Endothelial cell of umbilical vein (primary cell): Measurements from ENCODE around the gene GNG2. TPM values are rescaled to one million over a fixed set of nuclear protein-coding genes. Genes with fewer than 3 reads are reported as not detected.

Experiments
- BruUV-seq: library from RNA; stranded (reverse); fragments of 400-500 nt; replicated peaks from 2 replicates; lab custom pipeline; 2021; lab: Mats Ljungman, UMichigan
- CTCF ChIA-PET: fragments of 300-600, 350-600 bp; sonication (Branson Sonifier 250); formaldehyde crosslinking; loops from one replicate; lab custom pipeline; 2021; ENCODE audit warnings: antibody characterized with exemption, inconsistent platforms; lab: Charles Lee
- POLR2A ChIA-PET: fragments of 300-600, 350-600 bp; sonication (Branson Sonifier 250); formaldehyde crosslinking; loops from one replicate; lab custom pipeline; 2021; ENCODE audit warnings: antibody characterized with exemption, inconsistent platforms; lab: Charles Lee
- DNase-seq: peaks from one replicate; pipeline ENCODE4 v3.0.0-alpha.2; 2011; ENCODE audit warnings: low read depth, low spot score
- FAIRE-seq: peaks from 2 replicates; lab custom pipeline; 2011; peaks lifted over from hg19 to GRCh38; lab: Jason Lieb, UNC
- H2AFZ ChIP-seq: 2 replicates; pipeline ENCODE4 v1.6.0; 2012; ENCODE audit warnings: low read depth, low read length, control low read depth, inconsistent platforms
- H3K27ac ChIP-seq: 2 replicates; pipeline ENCODE4 v1.5.1; 2011; ENCODE audit warnings: low read depth, mild to moderate bottlenecking, control low read depth, low read length, moderate library complexity; ENCODE audit not compliant: insufficient read depth
- H3K27me3 ChIP-seq, 2 experiments: 2 replicates each; pipeline versions ENCODE4 v1.6.0 to v1.6.1; 2011; ENCODE audit warnings: low read length in 2 of 2, mixed read lengths in 1 of 2; ENCODE audit not compliant: control insufficient read depth in 2 of 2, insufficient read depth in 2 of 2
- H3K36me3 ChIP-seq, 2 experiments: 2 replicates in 1 of 2; 3 replicates in 1 of 2; pipeline ENCODE4 v1.5.1; 2011; ENCODE audit warnings: low read length in 2 of 2, mild to moderate bottlenecking in 1 of 2, moderate library complexity in 1 of 2; ENCODE audit not compliant: control insufficient read depth in 2 of 2, insufficient read depth in 2 of 2; ENCODE audit errors: extremely low read depth in 1 of 2
- H3K4me1 ChIP-seq: 3 replicates; pipeline ENCODE4 v1.5.1; 2011; ENCODE audit warnings: mild to moderate bottlenecking, low read length; ENCODE audit not compliant: control insufficient read depth, insufficient read depth; ENCODE audit errors: extremely low read depth
- H3K4me2 ChIP-seq: 2 replicates; pipeline ENCODE4 v1.6.1; 2011; ENCODE audit warnings: low read length, control low read depth, mixed read lengths; ENCODE audit not compliant: insufficient read depth
- H3K4me3 ChIP-seq, 3 experiments: fragments of 200-600 bp in 1 of 3; sonication (generic), shearing (Covaris generic) in 1 of 3; replicated peaks in 1 of 3; 2 replicates each; pipeline ENCODE4 v1.5.1; 2011 to 2016; ENCODE audit warnings: control low read depth in 3 of 3, low read length in 3 of 3, mild to moderate bottlenecking in 2 of 3, inconsistent platforms in 1 of 3, low read depth in 1 of 3, moderate library complexity in 1 of 3; ENCODE audit not compliant: insufficient read depth in 1 of 3
- H3K79me2 ChIP-seq: 2 replicates; pipeline ENCODE4 v1.6.0; 2012; ENCODE audit warnings: low read length, inconsistent platforms; ENCODE audit not compliant: control insufficient read depth, insufficient read depth
- H3K9ac ChIP-seq: replicated peaks from 2 replicates; pipeline ENCODE3; 2011; ENCODE audit warnings: low read length, control low read depth; ENCODE audit not compliant: insufficient read depth; ENCODE audit errors: extremely low read depth
- H3K9me1 ChIP-seq: replicated peaks from 3 replicates; pipeline ENCODE4 v1.6.0; 2011; ENCODE audit warnings: mild to moderate bottlenecking, low read length; ENCODE audit not compliant: control insufficient read depth, insufficient read depth; ENCODE audit errors: extremely low read depth
- H3K9me3 ChIP-seq: replicated peaks from 2 replicates; pipeline ENCODE4 v1.5.1; 2012; ENCODE audit warnings: low read length, inconsistent platforms; ENCODE audit not compliant: control insufficient read depth, insufficient read depth
- H4K20me1 ChIP-seq: replicated peaks from 2 replicates; pipeline ENCODE3; 2011; ENCODE audit warnings: mild to moderate bottlenecking, low read length; ENCODE audit not compliant: control insufficient read depth, insufficient read depth; ENCODE audit errors: extremely low read depth
- EZH2 ChIP-seq: IDR thresholded peaks from 2 replicates; pipeline ENCODE4 v1.6.1; 2012; ENCODE audit warnings: borderline replicate concordance, low read depth, mild to moderate bottlenecking, moderate library complexity, low read length, inconsistent platforms; ENCODE audit not compliant: severe bottlenecking
- FOS ChIP-seq: IDR thresholded peaks from 2 replicates; pipeline ENCODE4 v1.6.1; 2011; ENCODE audit warnings: mild to moderate bottlenecking, low read length, moderate library complexity, borderline replicate concordance; ENCODE audit not compliant: insufficient read depth
- GATA2 ChIP-seq: IDR thresholded peaks from 2 replicates; pipeline ENCODE4 v1.7.0; 2011; ENCODE audit warnings: low read depth, mild to moderate bottlenecking, moderate library complexity, mixed read lengths, low read length; ENCODE audit not compliant: insufficient read length, insufficient read depth
- JUN ChIP-seq: IDR thresholded peaks from 2 replicates; pipeline ENCODE4 v1.6.1; 2011; ENCODE audit warnings: borderline replicate concordance, low read depth; ENCODE audit not compliant: insufficient read length, insufficient read depth
- MAX ChIP-seq: IDR thresholded peaks from 2 replicates; pipeline ENCODE4 v1.6.1; 2011; ENCODE audit not compliant: insufficient read depth, insufficient read length
- MYC ChIP-seq: IDR thresholded peaks from one replicate; pipeline ENCODE4 v1.6.1; 2011; ENCODE audit warnings: mild to moderate bottlenecking, low read depth, low read length
- POLR2A ChIP-seq: IDR thresholded peaks from 2 replicates; pipeline ENCODE4 v1.6.1; 2012; ENCODE audit warnings: low read depth, mild to moderate bottlenecking, control low read depth, low read length
- POLR2AphosphoS5 ChIP-seq: IDR thresholded peaks from 2 replicates; pipeline ENCODE4 v1.6.1; 2012; ENCODE audit warnings: low read depth, mild to moderate bottlenecking, control low read depth, low read length, moderate library complexity; ENCODE audit not compliant: insufficient read depth
- dilution Hi-C: fragments of 300-500 bp; cut with MboI; formaldehyde crosslinking; loops from one replicate; pipeline ENCODE4 v1.15.0; 2019; ENCODE audit warnings: low sequenced_read_pairs; ENCODE audit not compliant: extremely low pct_ligation_motif_present
- intact Hi-C: fragments of 100-400 bp; cut with micrococcal nuclease; formaldehyde crosslinking; loops from one replicate; pipeline ENCODE4 v1.10.0; 2022
- polyA plus RNA-seq, 4 experiments: library from polyadenylated mRNA; depleted of rRNA in 3 of 4; stranded (reverse) in 3 of 4; unstranded in 1 of 4; fragments of >200 nt; gene quantifications; 2 replicates each; pipeline versions ENCODE4 v1.2.1 to v1.2.3, GENCODE V29; 2011 to 2012; ENCODE audit warnings: missing spikeins in 1 of 4
- total RNA-seq: library from RNA; stranded (reverse); gene quantifications from 2 replicates; pipeline ENCODE4 v1.2.3, GENCODE V29; 2021

The GNG2 gene
- total and polyA plus RNA-seq, 2 donors (not counting 3 experiments of a cell fraction or from before 2014, with no cell fraction given), result not detected

GRCh38 chr14:51850651-51851050, 9.8 kb upstream of the GNG2 start:
- no peaks in the 10 kb centered on the region for H4K20me1 ChIP-seq
- H3K36me3 ChIP-seq, result no peaks in the 10 kb centered on the region
- H3K9ac ChIP-seq, result no peak overlapping the region
- FAIRE-seq (no peak), DNase-seq (no peak)
- ChIA-PET CTCF (interaction anchor here (1.2 kb wide), 1 partner anchor 128 kb away, joined by 3 read pairs; no protein-coding TSS in a partner anchor), POLR2A (no interaction called here)
- TF ChIP-seq GATA2 (no peak), FOS (no peak), EZH2 (no peak), JUN (no peak)
- H3K4me3 ChIP-seq, result no peak overlapping the region
- no peaks in the 10 kb centered on the region for H3K9me3 ChIP-seq
- dilution Hi-C loops, result no loop called here
- H3K4me1 ChIP-seq, result peaks cover 13% of the 10 kb centered on the region
- no peak overlapping the region for H3K27ac ChIP-seq
- H2AFZ ChIP-seq, result no peak overlapping the region
- intact Hi-C loops, result no loop called here
- no TSS peak for BruUV-seq
- peaks cover 6 to 16% of the 10 kb centered on the region in 2 experiments for H3K27me3 ChIP-seq
- H3K79me2 ChIP-seq, result no peaks in the 10 kb centered on the region
- no peaks in the 10 kb centered on the region for H3K9me1 ChIP-seq
- no peak overlapping the region for H3K4me2 ChIP-seq

GRCh38 chr14:51852541-51852940, 7.9 kb upstream of the GNG2 start:
- no TSS peak for BruUV-seq
- ChIA-PET CTCF (no interaction called here), POLR2A (no interaction called here)
- no peak for DNase-seq
- Histone ChIP-seq H4K20me1 (no peaks in the 10 kb centered on the region), H3K9me3 (no peaks in the 10 kb centered on the region), H3K9ac (no peak overlapping the region), H3K27ac (no peak overlapping the region), H3K36me3 (no peaks in the 10 kb centered on the region), H3K27me3 (peaks cover 10 to 22% of the 10 kb centered on the region in 2 experiments), H2AFZ (no peak overlapping the region), H3K4me2 (no peak overlapping the region), H3K4me3 (no peak overlapping the region), H3K9me1 (no peaks in the 10 kb centered on the region), H3K4me1 (peaks cover 1% of the 10 kb centered on the region), H3K79me2 (no peaks in the 10 kb centered on the region)
- dilution Hi-C loops, result no loop called here
- FAIRE-seq, result no peak
- TF ChIP-seq MAX (no peak), JUN (no peak), POLR2AphosphoS5 (no peak), POLR2A (no peak), FOS (no peak), MYC (no peak)
- intact Hi-C loops, result no loop called here
